ENCODE measurements around the gene FAM180B. TPM values are rescaled to one million over a fixed set of nuclear protein-coding genes. Genes with fewer than 3 reads are reported as not detected.
A peak's percentile ranks its signal among the peaks of the same experiment; 100 is the strongest.

FAM180B gene
- total and polyA plus RNA-seq, 7 donors, result 0.04 to 0.51 (median 0.15) TPM; not detected in 2

GRCh38 chr11:47578524-47579494 lies 7.7 kb upstream of the FAM180B start, which contains the start of the genes KBTBD4 and NDUFS3:
TSS of gene KBTBD4 (minus strand) at chr11:47578970. CDS start at chr11:47578951, 19 bp downstream.
TSS of gene NDUFS3 (plus strand) at chr11:47579074. CDS start at chr11:47579092, 18 bp downstream.
- TF ChIP-seq, protein P1, sequence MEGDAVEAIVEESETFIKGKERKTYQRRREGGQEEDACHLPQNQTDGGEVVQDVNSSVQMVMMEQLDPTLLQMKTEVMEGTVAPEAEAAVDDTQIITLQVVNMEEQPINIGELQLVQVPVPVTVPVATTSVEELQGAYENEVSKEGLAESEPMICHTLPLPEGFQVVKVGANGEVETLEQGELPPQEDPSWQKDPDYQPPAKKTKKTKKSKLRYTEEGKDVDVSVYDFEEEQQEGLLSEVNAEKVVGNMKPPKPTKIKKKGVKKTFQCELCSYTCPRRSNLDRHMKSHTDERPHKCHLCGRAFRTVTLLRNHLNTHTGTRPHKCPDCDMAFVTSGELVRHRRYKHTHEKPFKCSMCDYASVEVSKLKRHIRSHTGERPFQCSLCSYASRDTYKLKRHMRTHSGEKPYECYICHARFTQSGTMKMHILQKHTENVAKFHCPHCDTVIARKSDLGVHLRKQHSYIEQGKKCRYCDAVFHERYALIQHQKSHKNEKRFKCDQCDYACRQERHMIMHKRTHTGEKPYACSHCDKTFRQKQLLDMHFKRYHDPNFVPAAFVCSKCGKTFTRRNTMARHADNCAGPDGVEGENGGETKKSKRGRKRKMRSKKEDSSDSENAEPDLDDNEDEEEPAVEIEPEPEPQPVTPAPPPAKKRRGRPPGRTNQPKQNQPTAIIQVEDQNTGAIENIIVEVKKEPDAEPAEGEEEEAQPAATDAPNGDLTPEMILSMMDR (IDR thresholded peaks at IDR 0.05), result no peak
- H3K27ac ChIP-seq, result peak within 1 kb of the TSS; percentile 89
- peaks cover 28% of the 10 kb centered on the region for H3K4me1 ChIP-seq
- peak; percentile 95 to 96 (median 95) for ATAC-seq
- WGBS, 3 donors, result 0% methylated on average over 69 to 72 of the region's 72 CpGs
- H3K36me3 ChIP-seq (ENCODE audit: insufficient read depth in 1 of 2, low read depth in 1 of 2), result peaks cover 12 to 78% of the 10 kb centered on the region in 2 donors
- peak within 1 kb of the TSS; percentile 100 for H3K4me3 ChIP-seq
- no peaks in the 10 kb centered on the region for H3K9me3 ChIP-seq
- DNase-seq, result peak; percentile 87 to 91
- intact Hi-C loops (cut with DNase I), result no loop called here
- H3K27me3 ChIP-seq (ENCODE audit: insufficient read depth in 3 of 3, low read length in 2 of 3), result no peaks in the 10 kb centered on the region

GRCh38 chr11:47583844-47584243 lies 2.6 kb upstream of the FAM180B start:
- peaks cover 16 to 58% of the 10 kb centered on the region in 2 donors for H3K36me3 ChIP-seq (ENCODE audit: insufficient read depth in 1 of 2, low read depth in 1 of 2)
- WGBS, 3 donors, result 77 to 83% (median 79%) methylated on average over 5 of the region's 5 CpGs
- H3K27me3 ChIP-seq (ENCODE audit: insufficient read depth in 3 of 3, low read length in 2 of 3), result no peaks in the 10 kb centered on the region
- H3K9me3 ChIP-seq, result no peaks in the 10 kb centered on the region
- TF ChIP-seq, protein P1 (IDR thresholded peaks at IDR 0.05), result no peak
- intact Hi-C loops (cut with DNase I), result no loop called here
- H3K4me1 ChIP-seq, result peaks cover 9% of the 10 kb centered on the region
- ATAC-seq (no peak), DNase-seq (no peak)
- H3K27ac ChIP-seq, result no peak overlapping the region
- H3K4me3 ChIP-seq, result no peak overlapping the region

DNA sequence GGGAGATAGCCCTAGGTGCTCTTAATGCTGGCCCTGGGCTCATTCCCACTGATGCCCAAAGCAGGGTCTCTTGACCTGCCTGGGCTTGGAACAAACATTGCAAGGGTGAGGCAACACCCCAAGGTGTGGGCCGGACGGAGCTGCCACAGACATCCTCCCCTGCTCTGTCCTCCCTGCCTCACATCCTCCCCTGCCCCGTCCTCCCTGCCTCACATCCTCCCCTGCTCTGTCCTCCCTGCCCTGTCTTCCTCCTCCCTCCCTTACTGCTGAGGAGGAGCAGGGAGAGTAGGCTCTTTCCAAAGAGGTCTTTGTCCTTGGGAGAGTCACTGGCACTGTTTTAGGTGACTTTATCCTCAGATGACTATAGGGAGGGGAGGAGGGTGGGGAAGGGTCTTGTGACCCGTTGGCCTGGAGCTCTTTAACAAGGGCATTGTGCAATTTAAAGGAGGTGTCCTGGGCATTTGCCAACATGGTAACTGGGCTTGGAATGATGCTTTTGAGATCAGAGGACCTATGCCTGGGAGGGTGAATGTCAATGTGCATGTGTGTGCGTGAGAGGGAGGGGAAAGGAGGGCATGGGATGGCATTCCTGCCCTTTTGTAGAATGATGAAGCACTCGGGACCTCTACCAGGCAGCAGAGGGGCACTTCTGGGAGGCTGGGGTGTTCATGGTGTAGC lies 700 bp downstream of the FAM180B start:
- Histone ChIP-seq H3K27me3 (ENCODE audit: insufficient read depth in 3 of 3, low read length in 2 of 3) (peaks cover 0 to 27% (median 8%) of the 10 kb centered on the region in 3 donors), H3K4me3 (no peak overlapping the region), H3K9me3 (no peaks in the 10 kb centered on the region), H3K4me1 (no peaks in the 10 kb centered on the region), H3K36me3 (ENCODE audit: insufficient read depth in 1 of 2, low read depth in 1 of 2) (peaks cover 10 to 36% of the 10 kb centered on the region in 2 donors), H3K27ac (no peak overlapping the region)
- 64 to 68% (median 64%) methylated on average over 6 of the region's 6 CpGs for WGBS, 3 donors
- intact Hi-C loops (cut with DNase I), result no loop called here
- DNase-seq (no peak), ATAC-seq (peak in 1 of 4 donors; percentile 6)
- TF ChIP-seq, protein P1 (IDR thresholded peaks at IDR 0.05), result no peak

GRCh38 chr11:47587723-47588326 lies 1.3 kb downstream of the FAM180B start:
- intact Hi-C loops (cut with DNase I), result no loop called here
- WGBS, 3 donors, result 41 to 56% (median 48%) methylated on average over 11 to 14 of the region's 14 CpGs
- DNase-seq (peak; percentile 59 to 77), ATAC-seq (peak in 3 of 4 donors; percentile 23 to 35 (median 35))
- H3K4me1 ChIP-seq, result no peaks in the 10 kb centered on the region
- H3K9me3 ChIP-seq, result no peaks in the 10 kb centered on the region
- H3K36me3 ChIP-seq (ENCODE audit: insufficient read depth in 1 of 2, low read depth in 1 of 2), result peaks cover 8 to 29% of the 10 kb centered on the region in 2 donors
- no peak overlapping the region for H3K4me3 ChIP-seq
- H3K27me3 ChIP-seq (ENCODE audit: insufficient read depth in 3 of 3, low read length in 2 of 3), result peaks cover 0 to 34% (median 9%) of the 10 kb centered on the region in 3 donors
- TF ChIP-seq, protein P1 (IDR thresholded peaks at IDR 0.05), result no peak
- H3K27ac ChIP-seq, result no peak overlapping the region
